Smooth muscle cell of the coronary artery (primary cell): ENCODE measurements around the gene SYT3. TPM values are rescaled to one million over a fixed set of nuclear protein-coding genes. Genes with fewer than 3 reads are reported as not detected.

Source experiments
- total RNA-seq: library from RNA; depleted of rRNA; stranded (reverse); fragments of >200 nt; gene quantifications from 2 replicates; pipeline ENCODE4 v1.2.3, GENCODE V29; 2014; ENCODE audit warnings: low replicate concordance

Gene SYT3, protein sequence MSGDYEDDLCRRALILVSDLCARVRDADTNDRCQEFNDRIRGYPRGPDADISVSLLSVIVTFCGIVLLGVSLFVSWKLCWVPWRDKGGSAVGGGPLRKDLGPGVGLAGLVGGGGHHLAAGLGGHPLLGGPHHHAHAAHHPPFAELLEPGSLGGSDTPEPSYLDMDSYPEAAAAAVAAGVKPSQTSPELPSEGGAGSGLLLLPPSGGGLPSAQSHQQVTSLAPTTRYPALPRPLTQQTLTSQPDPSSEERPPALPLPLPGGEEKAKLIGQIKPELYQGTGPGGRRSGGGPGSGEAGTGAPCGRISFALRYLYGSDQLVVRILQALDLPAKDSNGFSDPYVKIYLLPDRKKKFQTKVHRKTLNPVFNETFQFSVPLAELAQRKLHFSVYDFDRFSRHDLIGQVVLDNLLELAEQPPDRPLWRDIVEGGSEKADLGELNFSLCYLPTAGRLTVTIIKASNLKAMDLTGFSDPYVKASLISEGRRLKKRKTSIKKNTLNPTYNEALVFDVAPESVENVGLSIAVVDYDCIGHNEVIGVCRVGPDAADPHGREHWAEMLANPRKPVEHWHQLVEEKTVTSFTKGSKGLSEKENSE
- total RNA-seq, result 0.35 TPM in 1 of 2 replicates, not detected in the other

DNA sequence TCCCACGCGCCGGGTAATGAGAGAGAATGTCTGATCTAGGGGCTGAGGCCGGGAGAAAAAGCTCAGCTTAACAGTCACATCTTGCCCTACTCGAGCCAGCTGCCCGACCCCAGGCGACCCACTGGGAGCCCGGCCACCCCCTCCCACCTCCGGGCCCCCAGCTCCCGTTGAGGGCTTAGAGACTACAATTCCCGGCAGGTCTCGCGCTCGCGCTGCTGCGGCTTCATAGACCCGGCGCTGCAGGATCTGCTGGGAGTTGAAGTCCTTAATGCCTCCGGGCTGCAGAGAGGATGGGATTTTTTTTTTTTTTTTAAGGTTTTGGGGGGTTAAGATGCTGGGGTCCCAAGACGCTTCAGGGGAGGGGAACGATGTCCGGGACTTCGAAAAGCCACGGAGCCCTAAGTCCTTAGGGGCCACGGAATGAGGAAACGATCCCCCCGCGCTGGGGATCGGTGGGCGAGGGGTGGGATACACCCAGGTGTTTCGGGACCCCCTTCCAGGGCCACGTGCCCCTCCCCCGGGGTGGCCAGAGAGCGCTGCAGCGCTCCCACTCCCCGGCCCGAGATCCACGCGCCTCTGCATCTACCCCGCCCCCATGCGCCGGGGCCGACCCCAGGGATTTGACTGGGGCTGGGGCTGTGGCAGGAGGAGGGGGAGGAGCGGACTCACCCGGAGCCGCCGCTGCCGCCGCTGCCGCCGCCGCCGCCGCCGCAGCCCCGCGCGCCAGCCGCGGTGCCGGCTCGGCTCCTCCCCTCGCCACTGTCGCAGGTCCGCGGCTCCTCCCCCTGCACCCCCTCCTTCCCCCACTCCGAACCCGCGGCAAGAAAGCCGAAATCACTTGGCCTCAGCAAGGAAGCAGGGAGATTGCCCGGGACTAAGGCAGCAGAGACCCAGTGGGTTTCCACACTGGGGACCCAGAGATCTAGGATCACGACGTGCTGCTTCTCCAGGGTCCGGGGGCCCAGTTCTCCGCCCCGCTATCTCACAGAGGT is at the start of gene SYT3:
SYT3 (minus strand) TSS at position 761 of the 992 bp plus-strand sequence. CDS start 2,470 bp downstream, outside the sequence.

GRCh38 chr19:50649433-50650391 is 10.0 kb upstream of the SYT3 start, which contains the start of gene C19orf81:
Gene C19orf81 (plus strand): TSS chr19:50649445. CDS start chr19:50649445, 0 bp downstream.

Other genes with a start within 250 kb of the SYT3 start
- not detected in 2 replicates for gene SPIB, start 220.9 kb downstream of the SYT3 start, total RNA-seq
- not detected in 2 replicates for gene MYBPC2, start 207.0 kb downstream of the SYT3 start, total RNA-seq
- 19.3 and 52.2 TPM in 2 replicates for gene EMC10, start 163.4 kb downstream of the SYT3 start, total RNA-seq
- 0.53 TPM in 1 of 2 replicates, not detected in the other for gene GARIN5A, start 163.0 kb downstream of the SYT3 start, total RNA-seq
- 25.5 and 52.0 TPM in 2 replicates for gene JOSD2, start 128.7 kb downstream of the SYT3 start, total RNA-seq
- not detected in 2 replicates for gene ASPDH, start 126.0 kb downstream of the SYT3 start, total RNA-seq
- 0.30 and 0.35 TPM in 2 replicates for gene LRRC4B, start 71.4 kb downstream of the SYT3 start, total RNA-seq
- not detected in 2 replicates for gene C19orf81, start 9.6 kb upstream of the SYT3 start, total RNA-seq
- gene SHANK1, start 79.9 kb upstream of the SYT3 start, total RNA-seq, result 0.68 and 1.3 TPM in 2 replicates
- 17.4 and 28.9 TPM in 2 replicates for gene CLEC11A, start 83.5 kb upstream of the SYT3 start, total RNA-seq
- not detected in 2 replicates for gene GPR32, start 130.6 kb upstream of the SYT3 start, total RNA-seq
- not detected in 2 replicates for gene ACP4, start 150.5 kb upstream of the SYT3 start, total RNA-seq
- not detected in 2 replicates for gene KLK1, start 183.9 kb upstream of the SYT3 start, total RNA-seq
- gene KLK15, start 193.7 kb upstream of the SYT3 start, total RNA-seq, result not detected in 2 replicates
- gene KLK3, start 215.0 kb upstream of the SYT3 start, total RNA-seq, result not detected in 2 replicates
- gene KLK2, start 233.6 kb upstream of the SYT3 start, total RNA-seq, result not detected in 2 replicates